HS-5 (cell line): Measurements from ENCODE around the gene CWH43.
"Not testable (repeated sequence)": the region's sequence is repeated elsewhere in the genome, so short reads cannot be mapped to it uniquely, and the experiment has no call there.

ENCODE experiments used
- DNase-seq: peaks from one replicate; pipeline ENCODE4 v3.0.0-alpha.2; 2012; ENCODE audit warnings: low read depth

CWH43 gene

DNA sequence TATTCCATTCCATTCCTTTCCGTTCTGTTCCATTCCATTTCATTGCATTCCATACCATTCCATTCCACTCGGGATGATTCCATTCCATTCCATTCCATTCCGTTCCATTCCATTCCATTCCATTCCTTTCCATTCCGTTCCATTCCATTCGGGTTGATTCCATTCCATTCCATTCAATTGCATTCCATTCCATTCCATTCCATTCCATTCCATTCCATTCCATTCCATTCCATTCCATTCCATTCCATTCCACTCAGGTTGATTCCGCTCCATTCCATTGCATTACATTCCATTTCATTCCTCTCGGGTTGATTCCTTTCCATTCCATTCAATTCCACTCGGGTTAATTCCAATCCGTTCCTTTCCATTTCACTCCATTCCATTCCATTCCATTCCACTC, 111.0 kb downstream of the CWH43 start:
- not testable (repeated sequence) for DNase-seq

DNA sequence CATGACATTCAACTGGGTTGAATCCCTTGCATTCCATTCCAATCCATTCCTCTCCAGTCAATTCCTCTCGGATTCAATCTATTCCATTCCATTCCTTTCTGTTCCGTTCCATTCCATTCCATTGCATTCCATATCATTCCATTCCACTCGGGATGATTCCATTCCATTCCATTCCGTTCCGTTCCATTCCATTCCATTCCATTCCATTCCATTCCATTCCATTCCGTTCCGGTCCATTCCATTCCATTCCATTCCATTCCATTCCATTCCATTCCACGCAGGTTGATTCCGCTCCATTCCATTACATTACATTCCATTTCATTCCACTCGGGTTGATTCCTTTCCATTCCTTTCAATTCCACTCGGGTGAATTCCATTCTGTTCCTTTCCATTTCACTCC, 111.4 kb downstream of the CWH43 start:
- not testable (repeated sequence) for DNase-seq

DNA sequence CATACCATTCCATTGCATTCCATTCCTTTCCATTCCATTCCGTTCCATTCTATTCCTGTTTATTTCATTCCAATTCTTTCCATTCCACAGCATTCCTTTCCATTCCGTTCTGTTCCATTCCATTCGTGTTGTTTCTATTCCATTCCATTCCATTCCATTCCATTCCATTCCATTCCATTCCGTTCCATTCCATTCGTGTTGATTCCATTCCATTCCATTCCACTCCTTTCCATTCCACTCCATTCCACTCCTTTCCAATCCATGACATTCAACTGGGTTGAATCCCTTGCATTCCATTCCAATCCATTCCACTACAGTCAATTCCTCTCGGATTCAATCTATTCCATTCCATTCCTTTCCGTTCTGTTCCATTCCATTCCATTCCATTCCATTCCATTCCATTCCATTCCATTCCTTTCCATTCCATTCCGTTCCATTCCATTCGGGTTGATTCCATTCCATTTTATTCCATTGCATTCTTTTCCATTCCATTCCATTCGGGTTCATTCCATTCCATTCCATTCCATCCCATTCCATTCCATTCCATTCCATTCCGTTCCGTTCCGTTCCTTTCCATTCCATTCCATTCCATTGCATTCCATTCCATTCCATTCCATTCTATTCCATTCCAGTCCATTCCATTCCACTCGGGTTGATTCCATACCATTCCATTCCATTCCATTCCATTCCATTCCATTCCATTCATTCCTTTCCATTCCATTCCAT, 112.1 kb downstream of the CWH43 start:
- DNase-seq: not testable (repeated sequence)

GRCh38 chr4:49099831-49100444, 113.9 kb downstream of the CWH43 start:
- DNase-seq: not testable (repeated sequence)

DNA sequence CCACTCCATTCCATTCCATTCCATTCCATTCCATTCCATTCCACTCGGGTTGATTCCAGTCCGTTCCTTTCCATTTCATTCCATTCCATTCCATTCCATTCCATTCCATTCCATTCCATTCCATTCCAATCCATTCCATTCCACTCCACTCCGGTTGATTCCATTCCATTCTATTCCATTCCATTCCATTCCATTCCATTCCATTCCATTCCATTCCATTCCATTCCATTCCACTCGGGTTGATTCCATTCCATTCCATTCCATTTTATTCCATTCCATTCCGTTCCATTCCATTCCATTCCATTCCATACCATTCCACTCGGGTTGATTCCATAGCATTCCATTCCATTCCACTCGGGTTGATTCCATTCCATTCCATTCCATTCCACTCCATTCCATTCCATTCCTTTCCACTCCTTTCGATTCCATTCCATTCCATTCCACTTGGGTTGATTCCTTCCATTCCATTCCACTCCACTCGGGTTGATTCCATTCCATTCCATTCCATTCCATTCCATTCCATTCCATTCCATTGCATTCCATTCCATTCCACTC, 116.3 kb downstream of the CWH43 start:
- DNase-seq: not testable (repeated sequence)

DNA sequence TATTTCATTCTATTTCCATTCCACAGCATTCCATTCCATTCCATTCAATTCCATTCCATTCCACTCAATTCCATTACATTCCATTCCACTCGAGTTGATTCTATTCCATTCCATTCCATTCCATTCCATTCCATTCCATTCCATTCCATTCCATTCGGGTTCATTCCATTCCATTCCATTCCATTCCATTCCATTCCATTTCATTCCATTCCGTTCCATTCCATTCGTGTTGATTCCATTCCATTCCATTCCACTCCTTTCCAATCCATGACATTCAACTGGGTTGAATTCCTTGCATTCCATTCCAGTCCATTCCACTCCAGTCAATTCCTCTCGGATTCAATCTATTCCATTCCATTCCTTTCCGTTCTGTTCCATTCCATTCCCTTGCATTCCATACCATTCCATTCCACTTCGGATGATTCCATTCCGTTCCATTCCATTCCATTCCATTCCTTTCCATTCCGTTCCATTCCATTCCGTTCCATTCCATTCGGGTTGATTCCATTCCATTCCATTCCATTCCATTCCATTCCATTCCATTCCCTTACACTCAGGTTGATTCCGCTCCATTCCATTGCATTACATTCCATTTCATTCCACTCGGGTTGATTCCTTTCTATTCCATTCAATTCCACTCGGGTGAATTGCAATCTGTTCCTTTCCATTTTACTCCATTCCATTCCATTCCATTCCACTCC, 117.5 kb downstream of the CWH43 start:
- DNase-seq: not testable (repeated sequence)

DNA sequence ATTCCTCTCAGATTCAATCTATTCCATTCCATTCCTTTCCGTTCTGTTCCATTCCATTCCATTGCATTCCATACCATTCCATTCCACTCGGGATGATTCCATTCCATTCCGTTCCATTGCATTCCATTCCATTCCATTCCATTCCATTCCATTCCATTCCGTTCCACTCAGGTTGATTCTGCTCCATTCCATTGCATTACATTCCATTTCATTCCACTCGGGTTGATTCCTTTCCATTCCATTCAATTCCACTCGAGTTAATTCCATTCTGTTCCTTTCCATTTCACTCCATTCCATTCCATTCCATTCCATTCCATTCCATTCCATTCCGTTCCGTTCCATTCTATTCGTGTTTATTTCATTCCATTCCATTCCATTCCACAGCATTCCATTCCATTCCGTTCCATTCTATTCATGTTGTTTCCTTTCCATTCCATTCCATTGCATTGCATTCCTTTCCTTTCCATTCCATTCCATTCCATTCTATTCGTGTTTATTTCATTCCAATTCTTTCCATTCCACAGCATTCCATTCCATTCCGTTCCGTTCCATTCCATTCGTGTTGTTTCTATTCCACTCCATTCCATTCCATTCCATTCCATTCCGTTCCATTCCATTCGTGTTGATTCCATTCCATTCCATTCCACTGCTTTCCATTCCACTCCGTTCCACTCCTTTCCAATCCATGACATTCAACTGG, 118.3 kb downstream of the CWH43 start:
- DNase-seq: not testable (repeated sequence)

- DNase-seq: not testable (repeated sequence)
Observed at GRCh38 chr4:49105248-49105904, 119.3 kb downstream of the CWH43 start.

- DNase-seq: not testable (repeated sequence)
Observed at GRCh38 chr4:49107262-49107661, 121.2 kb downstream of the CWH43 start.

DNA sequence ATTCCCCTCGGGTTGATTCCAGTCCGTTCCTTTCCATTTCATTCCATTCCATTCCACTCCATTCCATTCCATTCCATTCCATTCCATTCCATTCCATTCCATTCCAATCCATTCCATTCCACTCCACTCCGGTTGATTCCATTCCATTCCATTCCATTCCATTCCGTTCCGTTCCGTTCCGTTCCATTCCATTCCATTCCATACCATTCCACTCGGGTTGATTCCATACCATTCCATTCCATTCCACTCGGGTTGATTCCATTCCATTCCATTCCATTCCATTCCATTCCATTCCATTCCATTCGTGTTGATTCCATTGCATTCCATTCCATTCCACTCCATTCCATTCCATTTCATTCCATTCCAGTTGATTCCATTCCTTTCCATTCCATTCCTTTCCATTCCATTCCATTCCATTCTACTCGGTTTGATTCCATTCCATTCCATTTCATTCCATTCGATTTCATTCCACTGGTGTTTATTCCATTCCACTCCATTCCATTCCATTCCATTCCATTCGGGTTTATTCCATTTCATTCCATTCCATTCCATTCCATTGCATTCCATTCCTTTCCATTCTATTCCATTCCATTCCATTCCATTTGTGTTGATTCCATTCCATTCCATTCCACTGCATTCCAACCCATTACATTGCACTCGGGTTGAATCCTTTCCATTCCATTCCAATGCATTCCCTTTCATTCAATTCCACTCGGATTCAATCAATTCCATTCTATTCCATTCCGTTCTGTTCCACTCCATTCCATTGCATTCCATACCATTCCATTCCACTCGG, 122.3 kb downstream of the CWH43 start:
- DNase-seq: not testable (repeated sequence)

DNA sequence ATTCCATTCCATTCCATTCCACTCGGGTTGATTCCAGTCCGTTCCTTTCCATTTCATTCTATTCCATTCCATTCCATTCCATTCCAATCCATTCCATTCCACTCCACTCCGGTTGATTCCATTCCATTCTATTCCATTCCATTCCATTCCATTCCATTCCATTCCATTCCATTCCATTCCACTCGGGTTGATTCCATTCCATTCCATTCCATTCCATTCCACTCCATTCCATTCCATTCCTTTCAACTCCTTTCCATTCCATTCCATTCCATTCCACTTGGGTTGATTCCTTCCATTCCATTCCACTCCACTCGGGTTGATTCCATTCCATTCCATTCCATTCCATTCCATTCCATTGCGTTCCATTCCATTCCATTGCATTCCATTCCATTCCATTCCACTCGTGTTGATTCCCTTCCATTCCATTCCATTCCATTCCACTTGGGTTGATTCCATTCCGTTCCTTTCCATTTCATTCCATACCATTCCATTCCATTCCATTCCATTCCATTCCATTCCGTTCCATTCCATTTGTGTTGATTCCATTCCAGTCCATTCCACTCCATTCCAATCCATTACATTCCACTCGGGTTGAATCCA, 123.6 kb downstream of the CWH43 start:
- DNase-seq: not testable (repeated sequence)

DNA sequence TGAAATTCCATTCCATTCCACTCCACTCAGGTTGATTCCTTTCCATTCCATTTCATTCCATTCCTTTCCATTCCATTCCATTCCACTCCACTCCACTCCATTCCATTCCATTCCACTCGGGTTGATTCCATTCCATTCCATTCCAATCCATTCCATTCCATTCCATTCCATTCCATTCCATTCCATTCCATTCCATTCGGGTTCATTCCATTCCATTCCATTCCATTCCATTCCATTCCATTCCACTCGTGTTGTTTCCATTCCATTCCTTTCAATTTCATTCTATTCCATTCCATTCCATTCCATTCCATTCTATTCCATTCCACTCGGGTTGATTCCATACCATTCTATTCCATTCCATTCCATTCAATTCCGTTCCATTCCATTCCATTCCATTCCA, 124.5 kb downstream of the CWH43 start:
- not testable (repeated sequence) for DNase-seq
